GM13976 (cell line): ENCODE data around the gene GPC6.

Experiments
- DNase-seq: peaks from one replicate; pipeline ENCODE4 v3.0.0; 2012; ENCODE audit warnings: low spot score
- in situ Hi-C: fragments of 300-500 bp; cut with MboI; formaldehyde crosslinking; loops from one replicate; pipeline ENCODE4 v1.12.0; 2022; ENCODE audit warnings: low sequenced_read_pairs, mixed read lengths, inconsistent platforms; ENCODE audit not compliant: unreplicated experiment
- TF ChIP-seq, protein P1 (sequence below): IDR thresholded peaks from 2 replicates; pipeline ENCODE4 v1.5.1; 2012; ENCODE audit warnings: borderline replicate concordance, mild to moderate bottlenecking; ENCODE audit not compliant: insufficient read depth; ENCODE audit errors: extremely low read depth, missing control alignments, control extremely low read depth

GPC6 gene

DNA sequence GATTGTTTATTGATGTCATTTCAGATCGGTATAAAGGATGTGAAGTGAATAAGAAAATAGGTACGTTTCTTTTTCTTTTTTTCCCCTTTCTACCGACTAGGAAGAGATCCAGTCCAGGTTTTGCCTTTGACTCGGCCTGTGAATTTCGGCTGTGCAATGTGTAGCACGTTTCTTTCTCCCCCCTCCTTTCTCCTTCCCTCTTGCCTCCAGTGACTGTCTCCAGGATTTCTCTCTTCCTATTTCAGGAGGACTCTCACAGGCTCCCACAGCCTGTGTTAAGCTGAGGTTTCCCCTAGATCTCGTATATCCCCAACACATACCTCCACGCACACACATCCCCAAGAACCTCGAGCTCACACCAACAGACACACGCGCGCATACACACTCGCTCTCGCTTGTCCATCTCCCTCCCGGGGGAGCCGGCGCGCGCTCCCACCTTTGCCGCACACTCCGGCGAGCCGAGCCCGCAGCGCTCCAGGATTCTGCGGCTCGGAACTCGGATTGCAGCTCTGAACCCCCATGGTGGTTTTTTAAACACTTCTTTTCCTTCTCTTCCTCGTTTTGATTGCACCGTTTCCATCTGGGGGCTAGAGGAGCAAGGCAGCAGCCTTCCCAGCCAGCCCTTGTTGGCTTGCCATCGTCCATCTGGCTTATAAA is at the start of gene GPC6:
Gene GPC6 (plus strand): TSS at position 185 of the 657 bp plus-strand sequence.
- TF ChIP-seq, protein P1, sequence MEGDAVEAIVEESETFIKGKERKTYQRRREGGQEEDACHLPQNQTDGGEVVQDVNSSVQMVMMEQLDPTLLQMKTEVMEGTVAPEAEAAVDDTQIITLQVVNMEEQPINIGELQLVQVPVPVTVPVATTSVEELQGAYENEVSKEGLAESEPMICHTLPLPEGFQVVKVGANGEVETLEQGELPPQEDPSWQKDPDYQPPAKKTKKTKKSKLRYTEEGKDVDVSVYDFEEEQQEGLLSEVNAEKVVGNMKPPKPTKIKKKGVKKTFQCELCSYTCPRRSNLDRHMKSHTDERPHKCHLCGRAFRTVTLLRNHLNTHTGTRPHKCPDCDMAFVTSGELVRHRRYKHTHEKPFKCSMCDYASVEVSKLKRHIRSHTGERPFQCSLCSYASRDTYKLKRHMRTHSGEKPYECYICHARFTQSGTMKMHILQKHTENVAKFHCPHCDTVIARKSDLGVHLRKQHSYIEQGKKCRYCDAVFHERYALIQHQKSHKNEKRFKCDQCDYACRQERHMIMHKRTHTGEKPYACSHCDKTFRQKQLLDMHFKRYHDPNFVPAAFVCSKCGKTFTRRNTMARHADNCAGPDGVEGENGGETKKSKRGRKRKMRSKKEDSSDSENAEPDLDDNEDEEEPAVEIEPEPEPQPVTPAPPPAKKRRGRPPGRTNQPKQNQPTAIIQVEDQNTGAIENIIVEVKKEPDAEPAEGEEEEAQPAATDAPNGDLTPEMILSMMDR: no peak
- in situ Hi-C loops: no loop called here
- peak; percentile 17 for DNase-seq

DNA sequence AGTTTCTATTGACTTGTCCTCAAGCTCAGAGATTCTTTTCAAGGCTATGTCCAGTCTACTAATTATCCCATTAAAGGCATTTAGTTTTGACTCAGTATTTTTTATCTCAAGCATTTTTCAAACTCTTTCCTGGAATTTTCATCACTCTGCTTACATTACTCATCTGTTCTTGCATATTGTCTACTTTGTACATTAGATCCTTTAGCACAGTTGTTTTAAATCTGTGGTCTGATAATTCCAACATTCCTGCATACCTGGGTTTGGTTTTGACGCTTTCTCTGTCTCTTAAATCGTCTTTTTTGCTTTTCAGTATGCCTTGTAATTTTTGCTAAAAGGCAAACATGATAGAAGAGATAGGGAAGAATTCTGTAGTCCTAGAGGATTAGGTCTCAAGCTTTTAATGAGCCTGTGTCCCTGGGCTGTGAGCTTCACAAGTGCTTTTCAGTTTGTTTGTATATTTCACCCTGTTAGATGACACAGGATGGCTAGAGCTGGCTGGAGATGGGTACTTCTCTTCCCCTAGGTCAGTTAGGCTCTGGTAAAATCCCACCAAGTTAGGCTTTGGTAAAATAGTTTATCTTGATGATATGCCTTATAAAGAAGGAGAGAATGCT is 46.1 kb upstream of the GPC6 start:
- DNase-seq: no peak
- in situ Hi-C loops: no loop called here
- TF ChIP-seq, protein P1: no peak

DNA sequence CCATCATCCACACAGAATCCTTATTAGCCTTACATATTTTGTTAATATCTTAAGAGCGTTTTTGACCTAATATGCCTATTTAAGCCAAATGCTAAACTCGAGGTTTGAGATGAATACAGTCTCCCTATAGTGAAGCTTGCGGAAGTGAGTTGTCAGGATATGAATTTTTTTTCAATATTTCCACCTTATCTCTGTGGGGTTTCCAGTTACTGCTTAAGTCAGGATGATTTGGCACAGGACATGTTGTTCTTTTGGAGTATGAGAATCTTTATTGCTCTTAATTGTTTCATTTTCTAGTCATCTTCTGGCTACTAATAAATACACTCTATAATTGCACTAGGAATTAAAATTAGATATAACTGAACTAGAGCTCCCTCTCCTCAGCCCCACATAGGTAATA is 44.2 kb upstream of the GPC6 start:
- in situ Hi-C loops: no loop called here
- no peak for DNase-seq
- TF ChIP-seq, protein P1: no peak

DNA sequence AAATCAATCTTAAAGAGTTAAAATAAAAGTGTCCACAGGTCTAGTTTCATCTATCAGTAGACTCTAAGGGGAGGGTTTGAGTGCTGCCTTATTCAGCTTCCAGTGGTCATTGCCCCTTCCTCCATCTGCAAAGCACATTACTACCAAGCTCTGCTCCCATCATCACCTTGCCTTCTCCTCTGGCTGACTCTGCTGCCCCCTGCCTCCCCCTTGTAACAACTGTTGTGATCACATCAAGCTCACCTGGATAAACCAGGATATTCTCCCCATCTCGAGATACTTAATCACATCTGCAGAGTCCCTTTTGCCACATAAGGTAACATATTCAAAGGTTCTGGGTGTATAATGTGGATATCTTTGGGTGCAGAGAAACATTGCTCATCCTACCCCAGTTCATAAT is 43.3 kb upstream of the GPC6 start:
- in situ Hi-C loops: no loop called here
- TF ChIP-seq, protein P1: no peak
- no peak for DNase-seq

DNA sequence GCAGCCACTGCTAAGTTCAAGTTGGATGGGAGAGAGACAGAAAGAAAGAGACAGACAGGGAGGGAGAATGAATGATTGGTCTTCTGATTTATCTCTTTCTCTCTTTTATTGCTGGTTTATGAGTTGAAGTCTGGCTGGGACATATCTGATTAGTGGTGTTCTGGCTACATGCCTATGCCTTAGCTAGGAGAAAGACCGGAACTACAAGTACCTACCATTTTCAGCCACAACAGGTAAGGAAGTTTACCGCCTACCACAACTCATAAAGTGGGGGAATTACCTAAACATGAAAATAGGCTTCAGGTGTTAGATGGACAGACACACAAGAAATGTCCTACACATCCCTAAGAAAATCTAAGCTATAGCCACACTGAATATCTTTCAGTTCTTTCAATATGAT is 36.6 kb upstream of the GPC6 start:
- in situ Hi-C loops: no loop called here
- TF ChIP-seq, protein P1: no peak
- no peak for DNase-seq

DNA sequence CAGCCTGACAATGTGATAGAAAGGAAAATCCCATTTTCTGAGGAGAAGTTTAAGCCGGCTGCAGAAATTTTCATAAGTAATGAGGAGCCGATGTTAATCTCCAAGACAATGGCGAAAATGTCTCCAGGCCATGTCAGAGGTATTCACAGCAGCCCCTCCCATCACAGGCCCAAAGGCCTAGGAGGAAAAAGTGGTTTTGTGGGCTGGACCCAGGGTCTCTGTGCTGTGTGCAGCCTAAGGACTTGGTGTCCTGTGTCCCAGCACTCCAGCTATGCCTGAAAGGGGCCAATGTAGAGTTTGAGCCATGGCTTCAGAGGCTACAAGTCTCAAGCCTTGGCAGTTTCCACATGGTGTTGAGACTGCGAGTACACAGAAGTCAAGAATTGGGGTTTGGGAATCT is 32.9 kb upstream of the GPC6 start:
- TF ChIP-seq, protein P1: no peak
- in situ Hi-C loops: no loop called here
- no peak for DNase-seq
